T-helper 17 cell (primary cell): Measurements from ENCODE around the gene DNMT3A. TPM values are rescaled to one million over a fixed set of nuclear protein-coding genes. Genes with fewer than 3 reads are reported as not detected.
A peak's percentile ranks its signal among the peaks of the same experiment; 100 is the strongest.

Source experiments
- ATAC-seq: fragments of 150-1000 bp; cut with Tn5 transposase; 2 replicates; pipeline ENCODE4 v1.10.0; 2021; ENCODE audit warnings: mild to moderate bottlenecking, moderate library complexity
- DNase-seq, 3 donors: peaks; one replicate each; pipeline versions ENCODE4 v3.0.0 to v3.0.0-alpha.2; 2020 to 2021
- H3K9me3 ChIP-seq: one replicate; pipeline ENCODE4 v1.7.0; 2013; ENCODE audit warnings: low read length, mild to moderate bottlenecking; ENCODE audit not compliant: control insufficient read depth, poor library complexity, severe bottlenecking
- H3K27ac Mint-ChIP-seq: one replicate; pipeline ENCODE4 v1.8.0; 2022; ENCODE audit warnings: mild to moderate bottlenecking, moderate library complexity, mixed read lengths
- H3K27me3 Mint-ChIP-seq: one replicate; pipeline ENCODE4 v1.8.0; 2022; ENCODE audit warnings: mixed read lengths
- H3K36me3 Mint-ChIP-seq: one replicate; pipeline ENCODE4 v1.8.0; 2022; ENCODE audit warnings: low read depth, mixed read lengths
- H3K4me1 Mint-ChIP-seq: one replicate; pipeline ENCODE4 v1.8.0; 2022; ENCODE audit warnings: mild to moderate bottlenecking, mixed read lengths
- H3K4me3 Mint-ChIP-seq: one replicate; pipeline ENCODE4 v1.8.0; 2022; ENCODE audit warnings: mild to moderate bottlenecking, moderate library complexity, mixed read lengths
- total RNA-seq, 4 donors: library from RNA in 2 of 4; stranded (reverse) in 2 of 4; gene quantifications; one replicate each; pipeline ENCODE4 v1.2.3 and lab custom pipeline; 2022 to 2026

Gene DNMT3A
- total RNA-seq, 2 donors from 2014 or later, result 62.8 to 67.6 TPM

- peak in 1 of 3 donors; percentile 28 for DNase-seq
- Mint-ChIP-seq H3K27me3 (no peaks in the 10 kb centered on the region), H3K4me1 (peaks cover 38% of the 10 kb centered on the region), H3K36me3 (peaks cover 4% of the 10 kb centered on the region), H3K4me3 (peak overlapping the region; percentile 73), H3K27ac (peak overlapping the region; percentile 95)
- peak; percentile 59 for ATAC-seq
- no peaks in the 10 kb centered on the region for H3K9me3 ChIP-seq
Observed at GRCh38 chr2:25301453-25302352, 40.0 kb downstream of the DNMT3A start.

- no peaks in the 10 kb centered on the region for H3K27me3 Mint-ChIP-seq
- no peak overlapping the region for H3K27ac Mint-ChIP-seq
- H3K36me3 Mint-ChIP-seq, result peaks cover 6% of the 10 kb centered on the region
- no peak overlapping the region for H3K4me3 Mint-ChIP-seq
- H3K9me3 ChIP-seq, result no peaks in the 10 kb centered on the region
- DNase-seq (no peak), ATAC-seq (no peak)
- H3K4me1 Mint-ChIP-seq, result peaks cover 35% of the 10 kb centered on the region
Observed at GRCh38 chr2:25300001-25300400, 41.7 kb downstream of the DNMT3A start.

GRCh38 chr2:25298776-25299431 lies 42.8 kb downstream of the DNMT3A start:
- Mint-ChIP-seq H3K4me1 (peaks cover 35% of the 10 kb centered on the region), H3K27ac (peak overlapping the region; percentile 37), H3K36me3 (peaks cover 6% of the 10 kb centered on the region), H3K27me3 (no peaks in the 10 kb centered on the region), H3K4me3 (no peak overlapping the region)
- DNase-seq, result no peak
- H3K9me3 ChIP-seq, result no peaks in the 10 kb centered on the region
- ATAC-seq, result no peak

- no peak overlapping the region for H3K4me3 Mint-ChIP-seq
- no peaks in the 10 kb centered on the region for H3K27me3 Mint-ChIP-seq
- peak overlapping the region; percentile 37 for H3K27ac Mint-ChIP-seq
- peaks cover 40% of the 10 kb centered on the region for H3K4me1 Mint-ChIP-seq
- DNase-seq, result no peak
- H3K9me3 ChIP-seq, result no peaks in the 10 kb centered on the region
- H3K36me3 Mint-ChIP-seq, result peaks cover 6% of the 10 kb centered on the region
- ATAC-seq, result no peak
Observed at GRCh38 chr2:25297738-25298137, 44.0 kb downstream of the DNMT3A start.

GRCh38 chr2:25295621-25296020 lies 46.1 kb downstream of the DNMT3A start:
- Mint-ChIP-seq H3K27ac (peak overlapping the region; percentile 96), H3K36me3 (peaks cover 2% of the 10 kb centered on the region), H3K4me1 (peaks cover 32% of the 10 kb centered on the region), H3K4me3 (peak overlapping the region; percentile 91), H3K27me3 (no peaks in the 10 kb centered on the region)
- DNase-seq (no peak), ATAC-seq (no peak)
- no peaks in the 10 kb centered on the region for H3K9me3 ChIP-seq

GRCh38 chr2:25294573-25295462 lies 46.9 kb downstream of the DNMT3A start:
- no peaks in the 10 kb centered on the region for H3K9me3 ChIP-seq
- H3K27me3 Mint-ChIP-seq, result no peaks in the 10 kb centered on the region
- peaks cover 32% of the 10 kb centered on the region for H3K4me1 Mint-ChIP-seq
- ATAC-seq, result peak; percentile 92
- peak overlapping the region; percentile 96 for H3K27ac Mint-ChIP-seq
- peaks cover 2% of the 10 kb centered on the region for H3K36me3 Mint-ChIP-seq
- peak overlapping the region; percentile 91 for H3K4me3 Mint-ChIP-seq
- DNase-seq, result peak; percentile 54 to 62 (median 57)

- H3K27me3 Mint-ChIP-seq, result no peaks in the 10 kb centered on the region
- peak overlapping the region; percentile 47 for H3K4me3 Mint-ChIP-seq
- DNase-seq (no peak), ATAC-seq (no peak)
- H3K4me1 Mint-ChIP-seq, result peaks cover 32% of the 10 kb centered on the region
- H3K9me3 ChIP-seq, result no peaks in the 10 kb centered on the region
- H3K36me3 Mint-ChIP-seq, result peaks cover 2% of the 10 kb centered on the region
- peak overlapping the region; percentile 96 for H3K27ac Mint-ChIP-seq
Observed at GRCh38 chr2:25293958-25294562, 47.7 kb downstream of the DNMT3A start.

- Mint-ChIP-seq H3K4me1 (peaks cover 31% of the 10 kb centered on the region), H3K4me3 (no peak overlapping the region)
Observed at GRCh38 chr2:25293145-25293544, 48.6 kb downstream of the DNMT3A start.

GRCh38 chr2:25292408-25292807 lies 49.3 kb downstream of the DNMT3A start:
- Mint-ChIP-seq H3K27ac (peak overlapping the region; percentile 96), H3K4me3 (no peak overlapping the region), H3K36me3 (peaks cover 2% of the 10 kb centered on the region), H3K4me1 (peaks cover 30% of the 10 kb centered on the region), H3K27me3 (no peaks in the 10 kb centered on the region)
- no peak for DNase-seq
- ATAC-seq, result no peak
- H3K9me3 ChIP-seq, result no peaks in the 10 kb centered on the region

More at GRCh38 chr2:25293145-25293544, 48.6 kb downstream of the DNMT3A start:
- DNase-seq, result no peak
- H3K27me3 Mint-ChIP-seq, result no peaks in the 10 kb centered on the region
- H3K27ac Mint-ChIP-seq, result peak overlapping the region; percentile 96
- no peak for ATAC-seq
- H3K9me3 ChIP-seq, result no peaks in the 10 kb centered on the region
- peaks cover 2% of the 10 kb centered on the region for H3K36me3 Mint-ChIP-seq

- Mint-ChIP-seq H3K27ac (peak overlapping the region; percentile 86), H3K4me3 (no peak overlapping the region), H3K4me1 (peaks cover 33% of the 10 kb centered on the region), H3K27me3 (no peaks in the 10 kb centered on the region), H3K36me3 (no peaks in the 10 kb centered on the region)
- ATAC-seq (no peak), DNase-seq (no peak)
- H3K9me3 ChIP-seq, result no peaks in the 10 kb centered on the region
Observed at GRCh38 chr2:25290811-25291495, 50.8 kb downstream of the DNMT3A start.

GRCh38 chr2:25286723-25287483 lies 54.8 kb downstream of the DNMT3A start:
- Mint-ChIP-seq H3K36me3 (no peaks in the 10 kb centered on the region), H3K27me3 (no peaks in the 10 kb centered on the region), H3K27ac (peak overlapping the region; percentile 93), H3K4me3 (peak overlapping the region; percentile 21), H3K4me1 (peaks cover 21% of the 10 kb centered on the region)
- ATAC-seq (no peak), DNase-seq (no peak)
- H3K9me3 ChIP-seq, result no peaks in the 10 kb centered on the region
